AG04449 (cell line): ENCODE data around the gene YIPF6.

Source experiments
- CTCF ChIA-PET: fragments of 350-600 bp; formaldehyde crosslinking; extraction: SDS; loops from one replicate; lab custom pipeline; 2021; ENCODE audit warnings: antibody characterized with exemption; lab: Yijun Ruan, JAX
- POLR2A ChIA-PET: fragments of 400-600, 350-600 bp; formaldehyde crosslinking; extraction: SDS; loops from one replicate; lab custom pipeline; 2020; ENCODE audit warnings: antibody characterized with exemption, inconsistent platforms; lab: Yijun Ruan, JAX
- DNase-seq: peaks from one replicate; pipeline ENCODE4 v3.0.0-alpha.2; 2010; ENCODE audit warnings: low read depth, low spot score
- H3K4me3 ChIP-seq: 2 replicates; pipeline ENCODE4 v1.5.1; 2011; ENCODE audit warnings: low read depth, mild to moderate bottlenecking, control low read depth, low read length
- CTCF ChIP-seq: IDR thresholded peaks from one replicate; pipeline ENCODE4 v1.5.1; 2011; ENCODE audit warnings: mild to moderate bottlenecking, moderate library complexity, low read length, control low read depth, inconsistent platforms; ENCODE audit not compliant: insufficient read depth; ENCODE audit errors: missing control alignments

The YIPF6 gene

GRCh38 chrX:68498508-68499379, at the start of gene YIPF6:
YIPF6 (plus strand) TSS chrX:68499051; CDS start chrX:68499067, 16 bp downstream.
- no peak for TF ChIP-seq CTCF
- no peak for DNase-seq
- ChIA-PET POLR2A (no interaction called here), CTCF (interaction anchor here (0.7 to 1.8 kb wide), 6 partner anchors 8 to 302 kb away, joined by 3 to 4 read pairs (median 3); no protein-coding TSS in a partner anchor)
- peak within 1 kb of the TSS; percentile 78 for H3K4me3 ChIP-seq

GRCh38 chrX:68451720-68452119, 47.1 kb upstream of the YIPF6 start:
- no peak for TF ChIP-seq CTCF
- CTCF ChIA-PET, result interaction anchor here (0.7 kb wide), 1 partner anchor 25 kb away, joined by 3 read pairs; no protein-coding TSS in a partner anchor
- no peak for DNase-seq
- no peak overlapping the region for H3K4me3 ChIP-seq
- POLR2A ChIA-PET, result no interaction called here

- CTCF ChIA-PET, result no interaction called here
- H3K4me3 ChIP-seq, result no peak overlapping the region
- POLR2A ChIA-PET, result no interaction called here
- TF ChIP-seq CTCF, result no peak
- DNase-seq, result no peak
Measured at GRCh38 chrX:68454476-68455150, 44.2 kb upstream of the YIPF6 start.

- H3K4me3 ChIP-seq, result no peak overlapping the region
- DNase-seq, result no peak
- ChIA-PET POLR2A (no interaction called here), CTCF (no interaction called here)
- TF ChIP-seq CTCF, result no peak
Measured at GRCh38 chrX:68455151-68455510, 43.7 kb upstream of the YIPF6 start.

GRCh38 chrX:68461093-68461492, 37.8 kb upstream of the YIPF6 start:
- TF ChIP-seq CTCF, result no peak
- ChIA-PET CTCF (no interaction called here), POLR2A (no interaction called here)
- no peak for DNase-seq
- no peak overlapping the region for H3K4me3 ChIP-seq

GRCh38 chrX:68461576-68461975, 37.3 kb upstream of the YIPF6 start:
- no peak for DNase-seq
- no peak for TF ChIP-seq CTCF
- ChIA-PET CTCF (no interaction called here), POLR2A (no interaction called here)
- no peak overlapping the region for H3K4me3 ChIP-seq
